CD14-positive monocyte (primary cell): Measurements from ENCODE around the gene MRPS17. TPM values are rescaled to one million over a fixed set of nuclear protein-coding genes. Genes with fewer than 3 reads are reported as not detected.

Experiments used
- DNase-seq, 3 donors: peaks; one replicate each; pipeline ENCODE4 v3.0.0-alpha.2; 2011 to 2022
- H2AFZ ChIP-seq: 2 replicates; pipeline ENCODE4 v1.6.0; 2012; ENCODE audit warnings: mild to moderate bottlenecking, low read depth, low read length, inconsistent platforms; ENCODE audit not compliant: insufficient read depth, poor library complexity, severe bottlenecking
- H3K27ac ChIP-seq, 2 donors: 1 replicate in 1 of 2; 2 replicates in 1 of 2; pipeline ENCODE4 v1.5.1; 2012 to 2013; ENCODE audit warnings: low read length in 2 of 2, control low read depth in 1 of 2, inconsistent platforms in 1 of 2, low read depth in 1 of 2, mild to moderate bottlenecking in 1 of 2
- H3K27me3 ChIP-seq, 2 donors: one replicate each; pipeline versions ENCODE4 v1.6.0 to v1.6.1; 2011 to 2013; ENCODE audit warnings: low read length in 2 of 2; ENCODE audit not compliant: control insufficient read depth in 2 of 2, insufficient read depth in 2 of 2
- H3K36me3 ChIP-seq, 2 donors: replicated peaks in 1 of 2; 1 replicate in 1 of 2; 2 replicates in 1 of 2; pipeline versions ENCODE4 v1.5.1 to v1.6.1; 2012 to 2013; ENCODE audit warnings: low read length in 2 of 2, control low read depth in 1 of 2, inconsistent platforms in 1 of 2, mild to moderate bottlenecking in 1 of 2; ENCODE audit not compliant: insufficient read depth in 2 of 2, control insufficient read depth in 1 of 2
- H3K4me1 ChIP-seq, 2 donors: 1 replicate in 1 of 2; 2 replicates in 1 of 2; pipeline versions ENCODE4 v1.5.1 to v1.6.1; 2012 to 2013; ENCODE audit warnings: low read length in 2 of 2, control low read depth in 1 of 2, inconsistent platforms in 1 of 2, mild to moderate bottlenecking in 1 of 2, moderate library complexity in 1 of 2; ENCODE audit not compliant: insufficient read depth in 2 of 2, control insufficient read depth in 1 of 2
- H3K4me2 ChIP-seq: replicated peaks from 2 replicates; pipeline ENCODE3; 2012; ENCODE audit warnings: low read length, moderate library complexity, mild to moderate bottlenecking; ENCODE audit not compliant: poor library complexity, severe bottlenecking; ENCODE audit errors: extremely low read depth
- H3K4me3 ChIP-seq, 3 experiments: fragments of 200-600 bp in 1 of 3; sonication (generic) in 1 of 3; replicated peaks in 1 of 3; 1 replicate in 2 of 3; 2 replicates in 1 of 3; pipeline ENCODE4 v1.5.1; 2011 to 2013; ENCODE audit warnings: low read length in 3 of 3, mild to moderate bottlenecking in 3 of 3, control low read depth in 2 of 3, low read depth in 2 of 3, inconsistent platforms in 1 of 3, moderate library complexity in 1 of 3
- H3K79me2 ChIP-seq: 2 replicates; pipeline ENCODE4 v1.6.0; 2012; ENCODE audit warnings: mild to moderate bottlenecking, control low read depth, inconsistent platforms, low read length, moderate library complexity; ENCODE audit not compliant: insufficient read depth
- H3K9ac ChIP-seq: 2 replicates; pipeline ENCODE4 v1.6.0; 2017; ENCODE audit warnings: low read length, mild to moderate bottlenecking; ENCODE audit not compliant: insufficient read depth, poor library complexity, severe bottlenecking
- H3K9me3 ChIP-seq, 2 donors: replicated peaks in 1 of 2; 1 replicate in 1 of 2; 2 replicates in 1 of 2; pipeline versions ENCODE4 v1.5.1 to v1.6.1; 2012 to 2013; ENCODE audit warnings: low read length in 2 of 2, control low read depth in 1 of 2; ENCODE audit not compliant: control insufficient read depth in 1 of 2, insufficient read depth in 1 of 2
- H4K20me1 ChIP-seq: 2 replicates; pipeline ENCODE4 v1.6.0; 2012; ENCODE audit warnings: mild to moderate bottlenecking, low read length, control low read depth, moderate library complexity; ENCODE audit not compliant: insufficient read depth
- H3K27ac Mint-ChIP-seq, 7 donors: one replicate each; pipeline ENCODE4 v1.8.0; 2020; ENCODE audit warnings: mild to moderate bottlenecking in 7 of 7, mixed read lengths in 7 of 7, moderate library complexity in 6 of 7, inconsistent platforms in 2 of 7
- H3K27me3 Mint-ChIP-seq, 3 donors: one replicate each; pipeline ENCODE4 v1.8.0; 2021 to 2022; ENCODE audit warnings: low read depth in 3 of 3, mild to moderate bottlenecking in 3 of 3, mixed read lengths in 3 of 3, moderate library complexity in 3 of 3, inconsistent platforms in 1 of 3
- H3K36me3 Mint-ChIP-seq, 2 donors: one replicate each; pipeline ENCODE4 v1.8.0; 2020; ENCODE audit warnings: mixed read lengths in 2 of 2, inconsistent platforms in 1 of 2, mild to moderate bottlenecking in 1 of 2
- H3K4me1 Mint-ChIP-seq: one replicate; pipeline ENCODE4 v1.8.0; 2020; ENCODE audit warnings: mild to moderate bottlenecking, mixed read lengths
- H3K4me3 Mint-ChIP-seq, 2 donors: one replicate each; pipeline ENCODE4 v1.8.0; 2020; ENCODE audit warnings: mild to moderate bottlenecking in 2 of 2, mixed read lengths in 2 of 2, moderate library complexity in 1 of 2
- H3K9me3 Mint-ChIP-seq, 7 donors: one replicate each; pipeline ENCODE4 v1.8.0; 2020 to 2022; ENCODE audit warnings: mixed read lengths in 7 of 7, mild to moderate bottlenecking in 6 of 7, moderate library complexity in 6 of 7, inconsistent platforms in 2 of 7
- CTCF ChIP-seq: fragments of 200-600 bp; IDR thresholded peaks from one replicate; pipeline ENCODE4 v1.8.0; 2022; ENCODE audit warnings: antibody characterized with exemption, mild to moderate bottlenecking
- WGBS: methylation state at CpG from one replicate; pipeline ENCODE4 v1.1.5; 2013; ENCODE audit warnings: missing lambda C conversion rate; ENCODE audit not compliant: insufficient coverage; 5-methylcytosine and 5-hydroxymethylcytosine counted together
- intact Hi-C, 2 donors: fragments of 100-400 bp; cut with micrococcal nuclease; formaldehyde crosslinking; loops; one replicate each; pipeline versions ENCODE4 v1.15.0 to v1.15.1; 2023
- polyA plus RNA-seq, 3 donors: library from polyadenylated mRNA; depleted of rRNA in 1 of 3; unstranded in 2 of 3; stranded (reverse) in 1 of 3; fragments of 300-500 nt in 2 of 3; fragments of >200 nt in 1 of 3; fragmentation: Illumina TruSeq in 2 of 3; gene quantifications; 1 replicate in 2 of 3; 2 replicates in 1 of 3; pipeline ENCODE4 v1.2.3, GENCODE V29; 2012 to 2021

Gene MRPS17
- polyA plus RNA-seq, 3 donors: 6.1 to 14.6 (median 10.9) TPM

GRCh38 chr7:56003749-56004148, 52.1 kb downstream of the MRPS17 start:
- TF ChIP-seq CTCF: no peak
- H3K27ac ChIP-seq: no peak overlapping the region
- H3K4me3 Mint-ChIP-seq: no peak overlapping the region
- H3K36me3 Mint-ChIP-seq: peaks cover 13 to 21% of the 10 kb centered on the region in 2 donors
- no peaks in the 10 kb centered on the region for H3K9me3 Mint-ChIP-seq
- intact Hi-C loops: loop anchor here (2.0 kb wide), 1 partner anchor 71 kb away; no protein-coding TSS in a partner anchor
- H4K20me1 ChIP-seq: no peaks in the 10 kb centered on the region
- H3K27ac Mint-ChIP-seq: peak overlapping the region in 1 of 7 donors; percentile 30
- WGBS: 100% methylated on average over 3 of the region's 4 CpGs
- H3K27me3 Mint-ChIP-seq: peaks cover 0 to 3% (median 0%) of the 10 kb centered on the region in 3 donors
- peaks cover 8 to 13% of the 10 kb centered on the region in 2 donors for H3K4me1 ChIP-seq
- H3K9me3 ChIP-seq: no peaks in the 10 kb centered on the region
- no peak overlapping the region for H3K4me2 ChIP-seq
- no peak overlapping the region for H3K4me3 ChIP-seq
- no peaks in the 10 kb centered on the region for H3K79me2 ChIP-seq
- no peak overlapping the region for H3K9ac ChIP-seq
- peaks cover 0 to 8% of the 10 kb centered on the region in 2 donors for H3K36me3 ChIP-seq
- H2AFZ ChIP-seq: no peak overlapping the region
- no peaks in the 10 kb centered on the region for H3K27me3 ChIP-seq
- no peak for DNase-seq
- peaks cover 10% of the 10 kb centered on the region for H3K4me1 Mint-ChIP-seq

Other genes starting within 250 kb of the MRPS17 start
- not detected for gene SEPTIN14, start 89.1 kb upstream of the MRPS17 start, polyA plus RNA-seq
- gene ZNF713, start 64.4 kb upstream of the MRPS17 start, polyA plus RNA-seq: 1 to 10 TPM; 1.3 to 2.7 (median 1.3) TPM
- gene NIPSNAP2, start 12.7 kb downstream of the MRPS17 start, polyA plus RNA-seq: 10 to 100 TPM; 43.2 to 97.5 (median 88.0) TPM
- 1 to 10 TPM; 1.7 to 6.7 (median 5.3) TPM for gene PSPH, start 99.6 kb downstream of the MRPS17 start, polyA plus RNA-seq
- gene CCT6A, start 99.9 kb downstream of the MRPS17 start, polyA plus RNA-seq: 10 to 100 TPM; 62.3 to 81.4 (median 63.3) TPM
- 10 to 100 TPM; 69.5 to 88.2 (median 75.0) TPM for gene SUMF2, start 112.4 kb downstream of the MRPS17 start, polyA plus RNA-seq
- gene PHKG1, start 141.1 kb downstream of the MRPS17 start, polyA plus RNA-seq: 1 to 10 TPM in 1 of 3 donors, not detected in 2; 1.1 TPM
- gene CHCHD2, start 154.6 kb downstream of the MRPS17 start, polyA plus RNA-seq: 100 to 1,000 TPM; 241 to 500 (median 412) TPM
- gene NUPR2, start 164.5 kb downstream of the MRPS17 start, polyA plus RNA-seq: not detected